ENCODE results near the gene SAPCD2. TPM values are rescaled to one million over a fixed set of nuclear protein-coding genes. Genes with fewer than 3 reads are reported as not detected.

Gene SAPCD2
- polyA plus RNA-seq, 1 donor (not counting 4 experiments of a cell fraction or from before 2014, with no cell fraction given): 1.6 TPM

- dilution Hi-C loops (cut with MboI; ENCODE audit: extremely low pct_ligation_motif_present, low sequenced_read_pairs): no loop called here
- TF ChIP-seq CTCF (optimal IDR thresholded peaks at IDR 0.05 in 1 of 3, IDR thresholded peaks at IDR 0.05 in 1 of 3, conservative IDR thresholded peaks at IDR 0.05 in 1 of 3; ENCODE audit: extremely low read depth in 1 of 3, insufficient read depth in 2 of 3, low read length in 3 of 3): no peak
- no peak for TF ChIP-seq EZH2 (IDR thresholded peaks at IDR 0.05; ENCODE audit: low read length)
- H4K20me1 ChIP-seq (ENCODE audit: control insufficient read depth, extremely low read depth, insufficient read depth, low read length): no peaks in the 10 kb centered on the region
- H3K79me2 ChIP-seq (ENCODE audit: control insufficient read depth, insufficient read depth, low read length): no peaks in the 10 kb centered on the region
- H3K27ac ChIP-seq (ENCODE audit: control insufficient read depth, insufficient read depth, low read length): no peak overlapping the region
- no peak overlapping the region for H3K4me2 ChIP-seq (ENCODE audit: control insufficient read depth, extremely low read depth, insufficient read depth, low read depth, low read length)
- no peaks in the 10 kb centered on the region for H3K9me1 ChIP-seq (ENCODE audit: control insufficient read depth, extremely low read depth, insufficient read depth, low read length)
- no peak overlapping the region for H3K4me3 ChIP-seq (ENCODE audit: control insufficient read depth in 2 of 3, extremely low read depth in 1 of 3, insufficient read depth in 2 of 3, low read depth in 1 of 3, low read length in 3 of 3)
- no peaks in the 10 kb centered on the region for H3K9me3 ChIP-seq (ENCODE audit: control insufficient read depth, low read depth, low read length)
- no peak overlapping the region for H3K9ac ChIP-seq (ENCODE audit: control insufficient read depth, extremely low read depth, insufficient read depth, low read length)
- no peaks in the 10 kb centered on the region for H3K36me3 ChIP-seq (ENCODE audit: control insufficient read depth in 2 of 2, extremely low read depth in 1 of 2, insufficient read depth in 2 of 2, low read length in 2 of 2)
- FAIRE-seq (no peak), DNase-seq (ENCODE audit: low read depth, low spot score) (no peak)
- no peaks in the 10 kb centered on the region for H3K27me3 ChIP-seq (ENCODE audit: control insufficient read depth, extremely low read depth, insufficient read depth, low read length)
- peaks cover 22% of the 10 kb centered on the region for H3K4me1 ChIP-seq (ENCODE audit: control insufficient read depth, extremely low read depth, insufficient read depth, low read length)
- H2AFZ ChIP-seq (ENCODE audit: control insufficient read depth, low read length): no peak overlapping the region
Observed at GRCh38 chr9:137065336-137065967, 4.9 kb downstream of the SAPCD2 start.

- H3K79me2 ChIP-seq (ENCODE audit: control insufficient read depth, insufficient read depth, low read length): no peaks in the 10 kb centered on the region
- no peaks in the 10 kb centered on the region for H3K36me3 ChIP-seq (ENCODE audit: control insufficient read depth in 2 of 2, extremely low read depth in 1 of 2, insufficient read depth in 2 of 2, low read length in 2 of 2)
- H3K4me3 ChIP-seq (ENCODE audit: control insufficient read depth in 2 of 3, extremely low read depth in 1 of 3, insufficient read depth in 2 of 3, low read depth in 1 of 3, low read length in 3 of 3): no peak overlapping the region
- peaks cover 22% of the 10 kb centered on the region for H3K4me1 ChIP-seq (ENCODE audit: control insufficient read depth, extremely low read depth, insufficient read depth, low read length)
- H3K9me3 ChIP-seq (ENCODE audit: control insufficient read depth, low read depth, low read length): no peaks in the 10 kb centered on the region
- FAIRE-seq (no peak), DNase-seq (ENCODE audit: low read depth, low spot score) (no peak)
- H4K20me1 ChIP-seq (ENCODE audit: control insufficient read depth, extremely low read depth, insufficient read depth, low read length): no peaks in the 10 kb centered on the region
- no peak for TF ChIP-seq EZH2 (IDR thresholded peaks at IDR 0.05; ENCODE audit: low read length)
- TF ChIP-seq CTCF (optimal IDR thresholded peaks at IDR 0.05 in 1 of 3, IDR thresholded peaks at IDR 0.05 in 1 of 3, conservative IDR thresholded peaks at IDR 0.05 in 1 of 3; ENCODE audit: extremely low read depth in 1 of 3, insufficient read depth in 2 of 3, low read length in 3 of 3): no peak
- no peak overlapping the region for H3K9ac ChIP-seq (ENCODE audit: control insufficient read depth, extremely low read depth, insufficient read depth, low read length)
- H3K4me2 ChIP-seq (ENCODE audit: control insufficient read depth, extremely low read depth, insufficient read depth, low read depth, low read length): no peak overlapping the region
- H2AFZ ChIP-seq (ENCODE audit: control insufficient read depth, low read length): no peak overlapping the region
- no peak overlapping the region for H3K27ac ChIP-seq (ENCODE audit: control insufficient read depth, insufficient read depth, low read length)
- H3K9me1 ChIP-seq (ENCODE audit: control insufficient read depth, extremely low read depth, insufficient read depth, low read length): no peaks in the 10 kb centered on the region
- no peaks in the 10 kb centered on the region for H3K27me3 ChIP-seq (ENCODE audit: control insufficient read depth, extremely low read depth, insufficient read depth, low read length)
- dilution Hi-C loops (cut with MboI; ENCODE audit: extremely low pct_ligation_motif_present, low sequenced_read_pairs): no loop called here
Observed at GRCh38 chr9:137064880-137065164, 5.5 kb downstream of the SAPCD2 start.
